Activated naive CD4-positive, alpha-beta T cell treated with anti-CD3 and anti-CD28 coated beads, Interleukin-2, amount 10 ng/mL, durations not matched to agents 7 days and 5 days (primary cell): ENCODE data around the gene KRTAP25-1.

Experiments
- CTCF ChIA-PET: fragments of 350-600 bp; sonication (Branson Sonifier 250); formaldehyde crosslinking; loops from one replicate; lab custom pipeline; 2021; ENCODE audit warnings: antibody characterized with exemption; lab: Charles Lee
- DNase-seq: peaks from one replicate; pipeline ENCODE4 v3.0.0-alpha.2; 2020
- H3K27ac Mint-ChIP-seq: one replicate; pipeline ENCODE4 v1.8.0; 2021; ENCODE audit warnings: mild to moderate bottlenecking, moderate library complexity, mixed read lengths
- H3K27me3 Mint-ChIP-seq: one replicate; pipeline ENCODE4 v1.8.0; 2021; ENCODE audit warnings: mild to moderate bottlenecking, mixed read lengths
- H3K36me3 Mint-ChIP-seq: one replicate; pipeline ENCODE4 v1.8.0; 2021; ENCODE audit warnings: mixed read lengths
- H3K4me1 Mint-ChIP-seq: one replicate; pipeline ENCODE4 v1.8.0; 2021; ENCODE audit warnings: mixed read lengths
- H3K4me3 Mint-ChIP-seq: one replicate; pipeline ENCODE4 v1.8.0; 2021; ENCODE audit warnings: mild to moderate bottlenecking, moderate library complexity, mixed read lengths
- H3K9me3 Mint-ChIP-seq: one replicate; pipeline ENCODE4 v1.8.0; 2021; ENCODE audit warnings: mixed read lengths

KRTAP25-1 gene

GRCh38 chr21:30271156-30271555 lies 18.2 kb downstream of the KRTAP25-1 start:
- CTCF ChIA-PET: no interaction called here
- H3K9me3 Mint-ChIP-seq: no peaks in the 10 kb centered on the region
- no peaks in the 10 kb centered on the region for H3K36me3 Mint-ChIP-seq
- no peak overlapping the region for H3K4me3 Mint-ChIP-seq
- no peak overlapping the region for H3K27ac Mint-ChIP-seq
- no peaks in the 10 kb centered on the region for H3K27me3 Mint-ChIP-seq
- DNase-seq: no peak
- H3K4me1 Mint-ChIP-seq: no peaks in the 10 kb centered on the region

GRCh38 chr21:30269803-30270530 lies 19.3 kb downstream of the KRTAP25-1 start:
- Mint-ChIP-seq H3K36me3 (no peaks in the 10 kb centered on the region), H3K27ac (no peak overlapping the region), H3K4me1 (no peaks in the 10 kb centered on the region), H3K4me3 (no peak overlapping the region), H3K27me3 (no peaks in the 10 kb centered on the region), H3K9me3 (peaks cover 3% of the 10 kb centered on the region)
- no peak for DNase-seq
- CTCF ChIA-PET: no interaction called here

- Mint-ChIP-seq H3K36me3 (no peaks in the 10 kb centered on the region), H3K9me3 (peaks cover 3% of the 10 kb centered on the region), H3K27ac (no peak overlapping the region), H3K4me3 (no peak overlapping the region), H3K27me3 (no peaks in the 10 kb centered on the region), H3K4me1 (no peaks in the 10 kb centered on the region)
- CTCF ChIA-PET: no interaction called here
- DNase-seq: no peak
These were observed 20.6 kb downstream of the KRTAP25-1 start for GRCh38 chr21:30268608-30269197.

GRCh38 chr21:30257773-30258172 lies 31.5 kb downstream of the KRTAP25-1 start:
- Mint-ChIP-seq H3K36me3 (no peaks in the 10 kb centered on the region), H3K27me3 (no peaks in the 10 kb centered on the region), H3K27ac (no peak overlapping the region), H3K4me1 (no peaks in the 10 kb centered on the region), H3K4me3 (no peak overlapping the region), H3K9me3 (no peaks in the 10 kb centered on the region)
- no peak for DNase-seq
- CTCF ChIA-PET: no interaction called here

- CTCF ChIA-PET: no interaction called here
- Mint-ChIP-seq H3K4me1 (no peaks in the 10 kb centered on the region), H3K27ac (no peak overlapping the region), H3K9me3 (no peaks in the 10 kb centered on the region), H3K27me3 (no peaks in the 10 kb centered on the region), H3K4me3 (no peak overlapping the region), H3K36me3 (no peaks in the 10 kb centered on the region)
- no peak for DNase-seq
These were observed 33.2 kb downstream of the KRTAP25-1 start for GRCh38 chr21:30256100-30256499.

- no peaks in the 10 kb centered on the region for H3K36me3 Mint-ChIP-seq
- no peaks in the 10 kb centered on the region for H3K4me1 Mint-ChIP-seq
- CTCF ChIA-PET: no interaction called here
- no peak for DNase-seq
- H3K9me3 Mint-ChIP-seq: no peaks in the 10 kb centered on the region
- H3K27me3 Mint-ChIP-seq: no peaks in the 10 kb centered on the region
- no peak overlapping the region for H3K27ac Mint-ChIP-seq
- H3K4me3 Mint-ChIP-seq: no peak overlapping the region
These were observed 33.6 kb downstream of the KRTAP25-1 start for GRCh38 chr21:30255679-30256078.

- no peaks in the 10 kb centered on the region for H3K9me3 Mint-ChIP-seq
- no peaks in the 10 kb centered on the region for H3K36me3 Mint-ChIP-seq
- DNase-seq: no peak
- no peak overlapping the region for H3K27ac Mint-ChIP-seq
- no peaks in the 10 kb centered on the region for H3K27me3 Mint-ChIP-seq
- no peaks in the 10 kb centered on the region for H3K4me1 Mint-ChIP-seq
- no peak overlapping the region for H3K4me3 Mint-ChIP-seq
- CTCF ChIA-PET: no interaction called here
These were observed 37.5 kb downstream of the KRTAP25-1 start for GRCh38 chr21:30251781-30252180.

- H3K4me1 Mint-ChIP-seq: no peaks in the 10 kb centered on the region
- CTCF ChIA-PET: no interaction called here
- no peaks in the 10 kb centered on the region for H3K9me3 Mint-ChIP-seq
- H3K36me3 Mint-ChIP-seq: no peaks in the 10 kb centered on the region
- no peak overlapping the region for H3K4me3 Mint-ChIP-seq
- H3K27ac Mint-ChIP-seq: no peak overlapping the region
- DNase-seq: no peak
- H3K27me3 Mint-ChIP-seq: no peaks in the 10 kb centered on the region
These were observed 39.4 kb downstream of the KRTAP25-1 start for GRCh38 chr21:30249936-30250335.

- H3K27ac Mint-ChIP-seq: no peak overlapping the region
- CTCF ChIA-PET: no interaction called here
- no peak for DNase-seq
- no peak overlapping the region for H3K4me3 Mint-ChIP-seq
- H3K4me1 Mint-ChIP-seq: no peaks in the 10 kb centered on the region
- no peaks in the 10 kb centered on the region for H3K36me3 Mint-ChIP-seq
- no peaks in the 10 kb centered on the region for H3K27me3 Mint-ChIP-seq
- no peaks in the 10 kb centered on the region for H3K9me3 Mint-ChIP-seq
These were observed 40.5 kb downstream of the KRTAP25-1 start for GRCh38 chr21:30248844-30249243.

GRCh38 chr21:30245061-30245460 lies 44.3 kb downstream of the KRTAP25-1 start:
- CTCF ChIA-PET: interaction anchor here (1.2 kb wide), 1 partner anchor 52 kb away, joined by 3 read pairs; no protein-coding TSS in a partner anchor
- no peak for DNase-seq
- Mint-ChIP-seq H3K36me3 (no peaks in the 10 kb centered on the region), H3K27me3 (no peaks in the 10 kb centered on the region), H3K4me3 (no peak overlapping the region), H3K9me3 (no peaks in the 10 kb centered on the region), H3K27ac (no peak overlapping the region), H3K4me1 (no peaks in the 10 kb centered on the region)

GRCh38 chr21:30243691-30244090 lies 45.6 kb downstream of the KRTAP25-1 start:
- Mint-ChIP-seq H3K4me1 (no peaks in the 10 kb centered on the region), H3K36me3 (no peaks in the 10 kb centered on the region), H3K9me3 (no peaks in the 10 kb centered on the region), H3K27ac (no peak overlapping the region), H3K4me3 (no peak overlapping the region), H3K27me3 (no peaks in the 10 kb centered on the region)
- CTCF ChIA-PET: interaction anchor here (1.2 kb wide), 1 partner anchor 54 kb away, joined by 3 read pairs; no protein-coding TSS in a partner anchor
- no peak for DNase-seq

- Mint-ChIP-seq H3K27me3 (no peaks in the 10 kb centered on the region), H3K27ac (no peak overlapping the region), H3K36me3 (no peaks in the 10 kb centered on the region), H3K9me3 (no peaks in the 10 kb centered on the region), H3K4me3 (no peak overlapping the region), H3K4me1 (no peaks in the 10 kb centered on the region)
- DNase-seq: no peak
- CTCF ChIA-PET: no interaction called here
These were observed 48.7 kb downstream of the KRTAP25-1 start for GRCh38 chr21:30240661-30241060.
